ENCODE measurements around the gene ST3GAL4.

ST3GAL4 gene

DNA sequence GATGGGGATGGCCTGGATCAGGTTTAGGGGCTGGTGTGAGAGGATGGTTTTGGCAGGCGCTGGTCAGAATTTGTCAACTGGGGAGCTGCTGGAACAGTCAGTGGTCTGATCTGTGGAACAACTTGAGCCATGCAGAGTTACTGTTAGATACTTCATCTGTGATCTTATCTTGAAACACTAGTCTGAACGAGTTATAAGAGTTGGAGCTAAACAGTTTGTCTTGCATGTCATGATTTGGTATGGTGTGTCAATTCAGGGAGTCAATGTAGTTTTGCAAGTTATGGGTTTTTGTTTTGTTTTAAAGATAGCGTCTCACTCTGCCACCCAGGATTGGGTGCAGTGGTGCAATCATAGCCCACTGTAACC is 54.1 kb downstream of the ST3GAL4 start:
- DNase-seq: no peak

DNA sequence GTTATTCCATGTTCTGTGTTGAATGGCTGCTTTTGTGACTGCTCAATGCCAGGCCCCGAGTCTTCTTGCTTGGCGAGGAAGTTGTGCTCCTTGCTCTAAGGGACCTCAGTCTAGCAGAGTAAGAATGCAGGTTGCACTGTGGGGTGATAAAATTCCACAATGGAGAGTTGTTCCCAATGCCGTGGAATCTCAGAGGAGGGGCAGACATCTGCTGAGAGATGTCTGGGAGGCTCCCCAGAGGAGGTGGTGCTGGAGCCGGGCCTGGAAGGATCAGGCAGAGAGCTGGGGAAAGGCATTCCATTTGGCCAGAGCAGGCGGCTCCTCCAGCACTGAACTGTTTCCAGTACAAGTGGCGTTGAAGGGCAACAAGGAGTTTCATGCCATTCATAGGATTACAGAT is 55.2 kb downstream of the ST3GAL4 start:
- no peak for DNase-seq

GRCh38 chr11:126411971-126412381 is 56.5 kb downstream of the ST3GAL4 start:
- DNase-seq: no peak

DNA sequence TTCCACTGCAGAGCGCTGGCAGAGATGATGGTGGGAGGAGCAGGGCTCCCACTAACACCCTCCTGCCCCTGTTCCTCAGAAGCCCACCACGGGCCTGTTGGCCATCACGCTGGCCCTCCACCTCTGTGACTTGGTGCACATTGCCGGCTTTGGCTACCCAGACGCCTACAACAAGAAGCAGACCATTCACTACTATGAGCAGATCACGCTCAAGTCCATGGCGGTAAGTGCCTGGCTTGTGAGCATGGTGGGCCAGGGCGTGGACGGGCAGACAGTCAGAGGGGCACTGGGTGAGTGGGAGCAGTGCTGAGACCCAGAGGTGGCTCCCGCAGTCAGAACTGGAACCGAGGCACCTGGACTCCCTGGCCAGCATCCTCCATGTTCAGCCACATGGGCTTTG is 57.9 kb downstream of the ST3GAL4 start:
- DNase-seq: no peak

DNA sequence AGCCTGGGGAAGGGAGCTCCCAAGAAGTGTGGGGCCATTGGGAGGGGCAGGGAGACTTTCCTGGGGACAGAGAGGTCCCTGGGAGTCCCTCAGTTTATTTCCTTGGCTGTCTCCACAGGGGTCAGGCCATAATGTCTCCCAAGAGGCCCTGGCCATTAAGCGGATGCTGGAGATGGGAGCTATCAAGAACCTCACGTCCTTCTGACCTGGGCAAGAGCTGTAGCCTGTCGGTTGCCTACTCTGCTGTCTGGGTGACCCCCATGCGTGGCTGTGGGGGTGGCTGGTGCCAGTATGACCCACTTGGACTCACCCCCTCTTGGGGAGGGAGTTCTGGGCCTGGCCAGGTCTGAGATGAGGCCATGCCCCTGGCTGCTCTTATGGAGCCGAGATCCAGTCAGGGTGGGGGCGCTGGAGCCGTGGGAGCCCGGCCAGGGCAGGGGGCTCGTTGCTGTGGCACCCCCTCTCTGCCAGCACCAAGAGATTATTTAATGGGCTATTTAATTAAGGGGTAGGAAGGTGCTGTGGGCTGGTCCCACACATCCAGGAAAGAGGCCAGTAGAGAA is 58.4 kb downstream of the ST3GAL4 start:
- no peak for DNase-seq

GRCh38 chr11:126414615-126415014 is 59.1 kb downstream of the ST3GAL4 start:
- no peak for DNase-seq

GRCh38 chr11:126415128-126415527 is 59.6 kb downstream of the ST3GAL4 start:
- DNase-seq: no peak

GRCh38 chr11:126415669-126416420 is 60.4 kb downstream of the ST3GAL4 start:
- DNase-seq: no peak

DNA sequence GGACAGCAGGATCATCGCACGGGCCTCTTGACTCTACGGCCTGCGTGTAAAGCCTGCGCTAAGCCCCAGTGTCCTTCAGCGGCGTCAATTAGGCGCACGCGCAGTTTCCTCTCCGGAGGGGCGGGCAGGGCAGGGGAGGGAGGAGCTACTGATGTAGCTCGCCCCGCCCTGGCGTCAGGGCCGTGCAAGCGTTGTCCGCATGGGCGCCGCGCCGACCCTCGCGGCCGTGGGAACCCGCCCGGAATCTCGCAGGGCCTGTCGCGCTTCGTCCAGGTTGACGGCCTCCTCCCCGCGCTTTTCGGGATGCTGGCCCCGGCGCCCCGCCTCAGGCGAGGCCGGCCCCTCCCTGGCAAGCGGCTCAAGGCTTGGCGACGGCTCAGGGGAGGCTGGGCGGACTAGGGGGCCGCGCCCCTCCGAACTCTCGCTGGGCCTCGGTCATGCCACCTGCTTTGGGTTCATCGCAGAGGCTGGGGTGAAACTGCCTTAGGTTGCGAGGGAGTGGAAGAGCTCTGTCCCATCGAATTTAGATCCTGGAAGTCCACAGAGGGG is 61.1 kb downstream of the ST3GAL4 start:
- peak; percentile 73 for DNase-seq

DNA sequence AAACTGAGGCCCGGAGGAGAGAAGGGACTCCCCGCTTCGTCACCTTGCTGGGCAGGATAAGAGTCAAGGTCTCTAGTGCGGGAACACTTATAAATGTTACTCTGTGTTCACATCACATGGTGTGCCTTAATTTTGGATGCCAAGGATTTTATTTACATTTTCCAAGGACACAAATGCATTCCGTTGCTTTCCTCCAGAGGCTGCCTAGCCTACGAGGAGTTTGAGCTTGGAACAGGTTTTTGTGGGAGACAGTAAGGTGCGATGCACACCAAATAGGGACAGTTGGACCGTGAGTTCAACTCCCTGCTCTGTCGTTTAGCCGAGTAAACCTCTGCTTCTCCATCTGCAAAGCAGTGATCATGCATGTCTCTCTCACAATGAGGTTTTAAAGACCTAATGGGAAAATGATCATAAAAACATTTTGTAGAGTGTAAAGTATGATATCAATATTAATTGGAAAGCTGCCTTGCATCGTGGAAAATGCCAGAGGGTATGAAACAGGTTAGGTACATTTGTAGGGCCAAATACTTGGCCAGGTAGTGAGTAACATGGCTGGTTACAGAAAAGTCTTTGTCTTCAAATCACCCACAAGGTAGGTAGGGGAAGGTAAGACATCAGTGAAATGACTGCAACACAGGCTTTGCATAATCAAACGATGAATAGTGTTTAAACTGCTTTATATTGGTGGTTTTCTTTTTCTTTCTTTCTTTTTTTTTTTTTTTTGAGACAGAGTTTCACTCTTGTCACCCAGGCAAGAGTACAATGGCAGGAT is 61.8 kb downstream of the ST3GAL4 start:
- no peak for DNase-seq

DNA sequence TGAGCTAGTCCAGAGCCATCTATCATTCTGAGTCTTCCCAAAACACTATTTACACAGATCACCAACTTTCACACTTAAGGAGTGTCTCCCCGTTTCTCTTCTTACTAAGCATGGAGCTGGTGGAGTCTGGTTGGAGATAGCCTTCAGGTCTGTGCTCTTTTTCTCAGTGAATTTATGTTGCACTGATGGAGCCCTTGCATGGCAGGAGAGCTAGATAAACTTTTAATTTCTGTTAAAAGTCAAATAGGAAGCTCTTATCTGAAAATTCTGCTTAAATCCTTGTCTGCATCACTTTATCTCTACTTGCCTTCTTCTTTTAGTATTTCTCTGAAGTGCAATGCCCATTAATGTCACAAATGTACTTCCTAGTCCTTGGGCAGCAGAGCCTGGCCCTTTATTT is 63.4 kb downstream of the ST3GAL4 start:
- DNase-seq: no peak

DNA sequence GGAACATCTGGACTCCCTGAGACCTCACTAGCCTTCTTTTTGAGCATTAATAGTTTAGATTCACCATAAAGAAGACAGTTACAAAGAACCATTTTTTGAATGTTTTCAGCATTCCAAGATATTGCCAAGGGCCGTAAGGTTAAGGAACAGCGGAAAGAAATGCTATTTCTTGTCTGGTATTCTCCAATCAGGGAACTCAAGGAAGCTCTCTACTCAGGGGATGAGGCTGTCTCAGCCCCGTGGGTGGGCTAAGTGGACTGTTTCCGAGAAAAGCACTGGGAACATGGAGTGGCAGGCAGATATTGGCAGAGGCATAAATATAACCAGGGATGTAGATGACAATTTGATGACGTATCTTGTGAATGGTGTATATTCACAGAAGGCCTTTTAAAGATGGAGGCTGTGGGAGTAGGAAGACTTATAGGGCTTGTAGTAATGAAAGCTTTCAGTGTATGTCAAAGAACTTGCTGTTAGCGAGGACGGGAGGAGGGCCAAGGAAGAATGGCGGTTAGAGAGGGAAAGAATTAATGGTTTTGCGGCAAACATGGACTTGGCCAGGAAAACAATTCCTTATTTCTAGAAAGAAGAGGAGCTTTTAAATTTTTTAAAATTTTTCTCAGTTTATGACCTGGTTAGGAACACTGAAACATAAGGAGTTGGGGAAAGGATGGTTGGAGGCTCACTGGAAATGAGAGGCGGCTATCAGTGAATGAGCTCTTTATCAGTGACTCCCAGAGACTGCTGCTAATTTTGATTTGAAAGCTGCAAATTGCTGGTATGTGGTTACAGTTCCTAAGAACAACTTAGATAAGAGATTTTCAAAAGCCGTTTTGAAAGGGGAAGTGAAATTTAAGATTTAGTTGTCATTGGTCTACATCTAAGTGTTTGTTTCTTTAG is 64.6 kb downstream of the ST3GAL4 start:
- DNase-seq: no peak

- DNase-seq: no peak
Measured at GRCh38 chr11:126420698-126421256, 65.3 kb downstream of the ST3GAL4 start.

DNA sequence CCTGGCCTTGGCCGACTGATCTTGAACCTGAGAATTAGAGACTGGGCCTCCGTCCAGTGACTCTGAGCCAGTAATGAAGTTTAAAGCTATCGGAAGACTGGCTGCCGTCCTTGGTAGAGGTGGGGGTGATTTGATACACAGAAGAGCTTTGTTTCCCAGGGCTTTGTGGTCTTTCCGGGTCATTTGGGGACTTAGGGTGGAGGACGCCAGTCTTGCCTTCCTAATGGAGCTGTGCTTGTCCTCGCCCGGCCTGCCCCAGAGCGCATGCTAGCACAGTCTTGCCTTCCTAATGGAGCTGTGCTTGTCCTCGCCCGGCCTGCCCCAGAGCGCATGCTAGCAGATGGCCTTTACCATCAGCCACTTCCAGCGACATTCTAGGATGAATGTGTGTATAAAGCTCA is 65.8 kb downstream of the ST3GAL4 start:
- no peak for DNase-seq

DNA sequence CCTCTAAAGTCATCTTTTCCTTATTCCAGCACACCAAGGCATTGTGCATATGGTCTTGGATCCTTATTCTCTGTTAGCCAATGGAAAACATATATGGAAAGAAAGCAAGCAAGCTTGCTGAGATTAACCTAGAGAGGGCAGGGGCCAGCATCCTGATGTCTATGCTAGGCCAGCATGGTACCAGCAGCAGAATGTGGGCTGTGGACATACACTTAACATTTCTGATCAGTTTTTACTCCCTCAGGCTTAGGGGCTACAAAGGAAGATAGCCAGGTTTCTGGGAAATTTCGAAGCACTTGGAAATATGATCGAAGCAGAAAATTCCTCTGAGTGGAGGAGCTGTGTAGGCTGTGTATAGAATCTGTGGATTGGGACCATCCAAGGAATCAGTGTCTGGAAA is 67.0 kb downstream of the ST3GAL4 start:
- no peak for DNase-seq

- DNase-seq: no peak
Measured at GRCh38 chr11:126423154-126423553, 67.7 kb downstream of the ST3GAL4 start.

DNA sequence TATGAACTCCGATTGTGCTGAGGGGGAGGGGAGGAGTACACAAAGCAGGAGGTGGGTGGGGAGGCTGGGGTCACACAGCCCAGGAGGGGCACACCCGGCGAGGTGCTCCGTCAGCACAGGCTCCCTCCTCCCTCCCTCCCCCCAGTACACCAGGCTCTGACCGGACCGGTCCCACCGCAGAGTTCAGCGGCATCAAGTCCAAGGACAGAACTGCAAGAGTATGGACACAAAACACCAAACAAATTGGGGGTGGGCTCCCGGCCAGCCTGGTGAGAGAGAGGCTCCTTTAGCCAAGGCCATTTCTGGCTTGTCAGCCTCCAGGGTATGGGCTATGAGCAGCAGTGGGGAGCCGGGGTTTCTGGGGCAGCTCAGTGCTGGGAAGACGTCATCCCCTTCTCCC is 68.3 kb downstream of the ST3GAL4 start:
- DNase-seq: no peak

DNA sequence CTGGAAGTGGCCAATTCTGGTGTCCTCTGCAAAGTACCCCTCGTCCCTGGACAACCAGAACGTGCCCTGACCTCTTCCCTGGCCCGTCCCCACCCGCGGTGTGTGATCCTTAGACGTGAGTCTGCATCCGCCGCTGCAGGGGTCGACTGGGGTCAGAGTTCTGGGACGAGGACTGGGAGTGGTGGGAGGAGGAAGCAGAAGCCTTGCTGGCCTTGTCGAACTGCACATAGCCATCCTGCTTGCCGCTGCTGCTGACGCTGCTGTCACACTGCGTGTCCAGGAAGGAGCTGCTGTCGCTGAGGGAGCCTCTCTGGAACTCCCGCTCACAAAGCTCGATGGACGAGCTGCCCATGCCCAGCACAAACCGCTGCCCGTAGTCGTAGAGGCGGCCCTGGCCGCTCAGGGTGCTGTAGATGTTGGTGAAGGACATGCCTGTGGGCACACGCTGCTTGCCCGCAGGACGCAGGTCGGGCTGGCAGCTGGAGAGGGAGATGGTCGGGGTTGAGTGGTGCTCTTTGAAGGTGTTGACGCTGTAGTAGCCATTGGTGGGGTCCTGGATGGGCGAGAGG is 69.1 kb downstream of the ST3GAL4 start:
- no peak for DNase-seq

- no peak for DNase-seq
Measured at GRCh38 chr11:126426106-126426505, 70.6 kb downstream of the ST3GAL4 start.

- DNase-seq: no peak
Measured at GRCh38 chr11:126426820-126427749, 71.6 kb downstream of the ST3GAL4 start.
